ENCODE measurements around the gene IGHMBP2.

The IGHMBP2 gene

GRCh38 chr11:68938816-68939582 is 35.3 kb downstream of the IGHMBP2 start:
- Mint-ChIP-seq H3K9me3 (no peaks in the 10 kb centered on the region), H3K27ac (no peak overlapping the region), H3K36me3 (ENCODE audit: low read depth) (peaks cover 12% of the 10 kb centered on the region), H3K27me3 (ENCODE audit: low read depth) (no peaks in the 10 kb centered on the region), H3K4me1 (peaks cover 7% of the 10 kb centered on the region), H3K4me3 (no peak overlapping the region)
- TF ChIP-seq, protein P1, sequence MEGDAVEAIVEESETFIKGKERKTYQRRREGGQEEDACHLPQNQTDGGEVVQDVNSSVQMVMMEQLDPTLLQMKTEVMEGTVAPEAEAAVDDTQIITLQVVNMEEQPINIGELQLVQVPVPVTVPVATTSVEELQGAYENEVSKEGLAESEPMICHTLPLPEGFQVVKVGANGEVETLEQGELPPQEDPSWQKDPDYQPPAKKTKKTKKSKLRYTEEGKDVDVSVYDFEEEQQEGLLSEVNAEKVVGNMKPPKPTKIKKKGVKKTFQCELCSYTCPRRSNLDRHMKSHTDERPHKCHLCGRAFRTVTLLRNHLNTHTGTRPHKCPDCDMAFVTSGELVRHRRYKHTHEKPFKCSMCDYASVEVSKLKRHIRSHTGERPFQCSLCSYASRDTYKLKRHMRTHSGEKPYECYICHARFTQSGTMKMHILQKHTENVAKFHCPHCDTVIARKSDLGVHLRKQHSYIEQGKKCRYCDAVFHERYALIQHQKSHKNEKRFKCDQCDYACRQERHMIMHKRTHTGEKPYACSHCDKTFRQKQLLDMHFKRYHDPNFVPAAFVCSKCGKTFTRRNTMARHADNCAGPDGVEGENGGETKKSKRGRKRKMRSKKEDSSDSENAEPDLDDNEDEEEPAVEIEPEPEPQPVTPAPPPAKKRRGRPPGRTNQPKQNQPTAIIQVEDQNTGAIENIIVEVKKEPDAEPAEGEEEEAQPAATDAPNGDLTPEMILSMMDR (IDR thresholded peaks at IDR 0.05; ENCODE audit: unreplicated experiment in 3 of 3): no peak

DNA sequence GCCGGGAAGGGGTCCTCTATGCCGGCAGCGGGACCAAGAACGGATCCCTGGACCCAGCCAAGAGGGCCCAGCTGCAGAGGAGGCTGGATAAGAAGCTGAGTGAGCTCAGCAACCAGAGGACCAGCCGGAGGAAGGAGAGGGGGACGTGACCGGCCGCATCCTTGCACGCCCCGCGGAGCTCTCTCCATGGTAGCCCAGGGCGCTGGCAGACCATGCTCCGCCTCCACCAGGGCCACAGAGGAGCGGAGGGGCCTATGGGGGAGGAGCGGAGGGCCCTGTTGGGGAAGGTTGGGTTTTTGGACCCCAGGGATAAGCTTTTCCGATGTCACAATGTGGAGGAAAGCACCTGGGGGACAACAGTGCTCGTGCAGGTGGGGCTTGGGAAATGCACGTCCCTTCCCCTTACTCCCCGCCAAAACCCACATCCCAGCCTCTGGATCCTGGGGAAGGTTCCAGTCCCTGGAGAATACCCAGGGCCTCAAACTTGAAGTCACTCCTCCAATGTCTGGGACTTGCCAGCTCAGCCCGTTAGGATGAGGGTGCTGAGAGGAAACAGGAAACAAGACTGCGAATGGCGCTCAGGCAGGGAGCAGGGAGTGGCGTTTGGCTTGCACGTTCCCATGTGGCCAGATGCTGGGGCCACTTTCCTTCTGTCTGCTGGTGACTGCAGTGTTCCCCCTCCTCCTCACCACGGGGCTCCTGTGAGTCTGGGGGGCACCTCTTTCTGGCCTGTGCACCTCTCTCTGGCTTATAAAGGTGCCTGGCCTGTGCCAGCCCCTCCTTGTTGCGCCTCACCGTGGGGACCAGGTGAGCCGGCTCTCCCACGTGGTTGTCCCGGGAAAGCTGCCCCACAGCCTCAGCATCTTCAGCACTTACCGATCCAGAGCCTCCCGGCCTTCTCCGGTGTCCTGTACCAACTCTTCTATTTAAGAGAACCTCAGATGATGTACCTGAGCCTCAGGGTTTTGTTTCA is 36.2 kb downstream of the IGHMBP2 start:
- H3K27me3 Mint-ChIP-seq (ENCODE audit: low read depth): no peaks in the 10 kb centered on the region
- H3K36me3 Mint-ChIP-seq (ENCODE audit: low read depth): peaks cover 12% of the 10 kb centered on the region
- H3K9me3 Mint-ChIP-seq: no peaks in the 10 kb centered on the region
- H3K27ac Mint-ChIP-seq: no peak overlapping the region
- H3K4me3 Mint-ChIP-seq: no peak overlapping the region
- TF ChIP-seq, protein P1 (IDR thresholded peaks at IDR 0.05; ENCODE audit: unreplicated experiment in 3 of 3): no peak
- peaks cover 7% of the 10 kb centered on the region for H3K4me1 Mint-ChIP-seq

DNA sequence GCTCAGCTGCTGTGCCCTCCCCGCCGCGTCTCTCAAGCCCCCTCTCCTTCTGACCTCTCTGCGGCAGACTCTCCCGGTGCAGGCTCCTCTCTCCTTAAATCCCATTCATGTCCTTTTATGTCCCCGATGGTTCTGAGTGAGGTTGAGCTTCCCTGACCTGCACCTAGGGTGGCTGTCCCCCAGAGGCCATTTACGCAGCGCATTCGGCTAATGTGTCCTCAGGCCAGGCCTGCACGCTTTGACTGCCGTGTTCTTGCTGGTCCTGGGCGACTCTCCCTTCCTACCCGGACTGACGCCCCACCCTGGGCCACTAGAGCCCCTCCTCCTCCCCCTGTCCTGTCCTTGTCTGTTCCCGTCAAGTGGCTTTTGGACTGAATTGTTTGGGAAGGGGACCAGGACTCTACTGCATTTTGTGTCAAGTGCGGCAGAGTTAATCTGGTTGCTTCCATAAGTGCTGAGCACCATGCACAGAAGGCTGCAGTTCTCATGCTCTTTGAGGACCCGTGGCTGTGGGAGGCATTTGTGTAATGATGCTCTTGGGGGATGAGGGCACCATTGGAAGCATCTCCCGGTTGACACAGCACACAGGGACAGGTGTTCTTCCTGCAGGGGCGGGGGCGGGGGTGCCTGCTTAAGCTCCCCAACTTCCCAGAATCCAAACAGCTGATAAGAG is 37.1 kb downstream of the IGHMBP2 start:
- H3K36me3 Mint-ChIP-seq (ENCODE audit: low read depth): peaks cover 6% of the 10 kb centered on the region
- TF ChIP-seq, protein P1 (IDR thresholded peaks at IDR 0.05; ENCODE audit: unreplicated experiment in 3 of 3): no peak
- no peaks in the 10 kb centered on the region for H3K9me3 Mint-ChIP-seq
- peaks cover 10% of the 10 kb centered on the region for H3K4me1 Mint-ChIP-seq
- H3K27ac Mint-ChIP-seq: no peak overlapping the region
- H3K4me3 Mint-ChIP-seq: no peak overlapping the region
- peaks cover 4% of the 10 kb centered on the region for H3K27me3 Mint-ChIP-seq (ENCODE audit: low read depth)

DNA sequence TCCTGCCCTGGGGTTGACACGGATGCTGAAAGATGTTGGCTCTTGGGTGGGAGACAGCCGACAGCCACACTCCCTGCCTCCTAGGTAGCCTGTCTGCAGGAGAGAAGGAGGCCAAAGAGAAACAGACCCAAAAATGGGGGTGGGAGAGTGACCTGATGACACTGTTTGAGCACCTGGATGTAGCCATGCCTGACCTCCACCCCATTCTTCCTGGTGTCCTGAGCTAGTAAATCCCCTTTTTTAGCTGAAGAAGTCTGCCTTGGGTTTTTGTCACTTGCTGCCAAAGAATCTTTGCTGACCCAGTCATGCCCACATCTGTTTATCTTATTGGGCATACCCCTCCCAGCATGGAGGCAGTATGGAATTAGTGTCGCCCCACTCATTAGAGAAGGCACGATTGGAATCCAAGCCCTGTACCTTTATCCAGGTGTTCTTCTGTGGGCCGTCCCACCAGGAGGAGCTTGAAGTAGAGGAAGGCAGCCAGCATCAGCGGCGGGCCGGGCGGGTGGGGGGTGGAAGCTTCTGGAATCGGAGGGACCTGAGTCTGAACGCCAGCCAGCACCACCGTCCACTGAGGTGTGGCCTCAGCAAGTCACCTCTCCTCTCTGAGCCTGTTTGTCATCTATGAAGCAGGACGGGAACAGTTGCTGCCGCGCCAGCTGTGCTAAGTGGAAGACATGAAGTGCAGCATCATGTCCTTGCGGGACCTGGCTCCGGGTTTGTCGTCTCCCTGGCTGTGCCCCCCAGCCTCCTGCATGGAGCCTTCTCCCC is 37.8 kb downstream of the IGHMBP2 start:
- H3K4me3 Mint-ChIP-seq: no peak overlapping the region
- no peak overlapping the region for H3K27ac Mint-ChIP-seq
- peaks cover 5% of the 10 kb centered on the region for H3K27me3 Mint-ChIP-seq (ENCODE audit: low read depth)
- H3K4me1 Mint-ChIP-seq: peaks cover 15% of the 10 kb centered on the region
- no peaks in the 10 kb centered on the region for H3K9me3 Mint-ChIP-seq
- TF ChIP-seq, protein P1 (IDR thresholded peaks at IDR 0.05; ENCODE audit: unreplicated experiment in 3 of 3): no peak
- H3K36me3 Mint-ChIP-seq (ENCODE audit: low read depth): peaks cover 6% of the 10 kb centered on the region

GRCh38 chr11:68942095-68942620 is 38.5 kb downstream of the IGHMBP2 start:
- Mint-ChIP-seq H3K9me3 (no peaks in the 10 kb centered on the region), H3K36me3 (ENCODE audit: low read depth) (peaks cover 6% of the 10 kb centered on the region), H3K4me1 (peaks cover 15% of the 10 kb centered on the region), H3K27ac (no peak overlapping the region), H3K27me3 (ENCODE audit: low read depth) (peaks cover 5% of the 10 kb centered on the region), H3K4me3 (no peak overlapping the region)
- TF ChIP-seq, protein P1 (IDR thresholded peaks at IDR 0.05; ENCODE audit: unreplicated experiment in 3 of 3): no peak

Data from nephron (organoid).